ENCODE results near the gene BBS4.

GRCh38 chr15:72766780-72767179, 80.8 kb downstream of the BBS4 start:
- TF ChIP-seq CTCF (IDR thresholded peaks at IDR 0.05; ENCODE audit: low read depth, low read length) (no peak), EZH2phosphoT487 (IDR thresholded peaks at IDR 0.05; ENCODE audit: low read depth) (no peak)

Measured in OCI-LY3 (cell line).